Aorta (tissue), 5 donors: Measurements from ENCODE around the gene PTGDR2. TPM values are rescaled to one million over a fixed set of nuclear protein-coding genes. Genes with fewer than 3 reads are reported as not detected.
"Not testable (repeated sequence)": the region's sequence is repeated elsewhere in the genome, so short reads cannot be mapped to it uniquely, and the experiment has no call there.

ENCODE experiments used
- ATAC-seq: fragments of 200-7000 bp; cut with Tn5 transposase; one replicate; pipeline ENCODE4 v1.9.1; 2022; ENCODE audit warnings: moderate library complexity; ENCODE audit not compliant: low FRiP score
- DNase-seq, 2 donors: peaks; one replicate each; pipeline ENCODE4 v3.0.0-alpha.2; 2020
- H3K27ac ChIP-seq, 2 donors: one replicate each; pipeline ENCODE4 v1.5.1; 2013; ENCODE audit warnings: low read length in 2 of 2, mild to moderate bottlenecking in 2 of 2, moderate library complexity in 2 of 2, control low read depth in 1 of 2, inconsistent platforms in 1 of 2, low read depth in 1 of 2
- H3K27me3 ChIP-seq, 2 donors: one replicate each; pipeline ENCODE4 v1.6.1; 2013; ENCODE audit warnings: control low read depth in 1 of 2, low read length in 1 of 2, mild to moderate bottlenecking in 1 of 2, moderate library complexity in 1 of 2; ENCODE audit not compliant: insufficient read depth in 2 of 2, control insufficient read depth in 1 of 2
- H3K36me3 ChIP-seq, 2 donors: one replicate each; pipeline ENCODE4 v1.6.1; 2013; ENCODE audit warnings: control low read depth in 1 of 2, low read length in 1 of 2, mild to moderate bottlenecking in 1 of 2; ENCODE audit not compliant: insufficient read depth in 2 of 2, control insufficient read depth in 1 of 2
- H3K4me1 ChIP-seq, 2 donors: one replicate each; pipeline ENCODE4 v1.6.1; 2013; ENCODE audit warnings: low read length in 2 of 2, control low read depth in 1 of 2, mild to moderate bottlenecking in 1 of 2, moderate library complexity in 1 of 2; ENCODE audit not compliant: insufficient read depth in 2 of 2, control insufficient read depth in 1 of 2
- H3K4me3 ChIP-seq, 2 donors: one replicate each; pipeline ENCODE4 v1.5.1; 2013; ENCODE audit warnings: low read length in 2 of 2, control low read depth in 1 of 2, mild to moderate bottlenecking in 1 of 2
- H3K9me3 ChIP-seq: one replicate; pipeline ENCODE4 v1.6.1; 2013; ENCODE audit warnings: mild to moderate bottlenecking, low read length; ENCODE audit not compliant: control insufficient read depth
- WGBS, 2 donors: extraction: QIAGEN DNeasy Blood & Tissue Kit; methylation state at CpG; one replicate each; pipeline ENCODE4 v1.1.7; 2013; 5-methylcytosine and 5-hydroxymethylcytosine counted together
- intact Hi-C, 2 donors: fragments of 100-400 bp; cut with DNase I; formaldehyde crosslinking; loops; one replicate each; pipeline versions ENCODE4 v1.14.2 to v1.15.0; 2022
- polyA plus RNA-seq, 2 donors: library from polyadenylated mRNA; stranded (reverse); fragments of 200-250 nt; gene quantifications; one replicate each; pipeline ENCODE4 v1.2.3, GENCODE V29; 2013
- total RNA-seq, 2 donors: library from RNA; stranded (reverse); fragmentation: NEBNext Ultra II Directional; extraction: Animal tissue kit (Norgen Biotek cat#: 25700); gene quantifications; one replicate each; pipeline ENCODE4 v1.2.1, GENCODE V29; 2021
- donor health status: healthy with polysubstance abuse.
- donor health status: Bipolar disorder and iron deficiency.
- donor health status: DM: no; HTN: no; CAD: no.
- donor health status: DM: no; HTN: no; CAD: no.
- donor health status: DM: yes; HTN: yes; CAD: no.

PTGDR2 gene
- total and polyA plus RNA-seq, 4 donors: 0.10 to 0.25 (median 0.17) TPM

DNA sequence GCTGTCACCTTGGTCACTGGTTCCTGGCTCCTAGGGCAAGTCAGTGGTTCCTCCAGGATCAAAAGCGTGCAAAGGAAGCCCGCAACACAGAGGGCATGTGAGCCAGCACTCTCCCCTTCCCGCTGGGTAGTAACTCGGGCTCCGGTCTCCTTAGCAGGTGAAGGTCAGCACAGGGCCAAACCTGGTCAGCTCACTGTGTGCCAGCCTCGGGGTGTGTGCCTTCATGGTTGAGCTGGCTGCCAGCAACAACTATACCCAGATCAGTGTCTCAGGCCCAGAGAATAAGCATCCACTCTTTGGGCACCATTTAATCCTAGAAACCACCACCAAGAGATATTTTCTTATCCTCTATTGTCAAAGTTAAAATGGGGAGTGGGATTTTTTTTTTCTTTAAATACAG is 30.0 kb downstream of the PTGDR2 start:
- Histone ChIP-seq H3K27ac (no peak overlapping the region), H3K36me3 (no peaks in the 10 kb centered on the region), H3K27me3 (no peaks in the 10 kb centered on the region), H3K9me3 (no peaks in the 10 kb centered on the region), H3K4me3 (no peak overlapping the region), H3K4me1 (no peaks in the 10 kb centered on the region)
- 64 to 74% methylated on average over 6 of the region's 6 CpGs for WGBS, 2 donors
- DNase-seq (no peak), ATAC-seq (no peak)
- intact Hi-C loops: no loop called here

DNA sequence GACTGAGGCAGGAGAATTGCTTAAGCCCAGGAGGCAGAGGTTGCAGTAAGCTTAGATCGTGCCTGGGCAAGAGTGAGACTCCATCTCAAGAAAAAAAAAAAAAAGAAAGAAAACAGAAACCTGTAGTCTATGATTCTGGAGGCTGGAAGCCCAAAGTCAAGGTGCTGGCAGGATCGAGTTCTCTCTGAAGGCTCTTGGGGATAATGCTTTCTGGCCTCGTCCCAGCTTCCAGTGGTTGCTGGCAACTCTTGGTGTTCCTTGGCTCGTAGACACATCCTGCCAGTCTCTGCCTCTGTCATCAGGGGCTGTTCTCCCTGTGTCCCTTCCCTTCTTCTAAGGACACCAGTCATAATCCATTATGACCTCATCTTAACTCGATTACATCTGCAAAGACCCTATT is 30.6 kb downstream of the PTGDR2 start:
- intact Hi-C loops: no loop called here
- H3K4me3 ChIP-seq: no peak overlapping the region
- no peaks in the 10 kb centered on the region for H3K9me3 ChIP-seq
- no peaks in the 10 kb centered on the region for H3K36me3 ChIP-seq
- H3K4me1 ChIP-seq: no peaks in the 10 kb centered on the region
- WGBS, 2 donors: 74 to 76% methylated on average over 5 of the region's 5 CpGs
- no peak overlapping the region for H3K27ac ChIP-seq
- no peaks in the 10 kb centered on the region for H3K27me3 ChIP-seq
- DNase-seq (no peak), ATAC-seq (no peak)

DNA sequence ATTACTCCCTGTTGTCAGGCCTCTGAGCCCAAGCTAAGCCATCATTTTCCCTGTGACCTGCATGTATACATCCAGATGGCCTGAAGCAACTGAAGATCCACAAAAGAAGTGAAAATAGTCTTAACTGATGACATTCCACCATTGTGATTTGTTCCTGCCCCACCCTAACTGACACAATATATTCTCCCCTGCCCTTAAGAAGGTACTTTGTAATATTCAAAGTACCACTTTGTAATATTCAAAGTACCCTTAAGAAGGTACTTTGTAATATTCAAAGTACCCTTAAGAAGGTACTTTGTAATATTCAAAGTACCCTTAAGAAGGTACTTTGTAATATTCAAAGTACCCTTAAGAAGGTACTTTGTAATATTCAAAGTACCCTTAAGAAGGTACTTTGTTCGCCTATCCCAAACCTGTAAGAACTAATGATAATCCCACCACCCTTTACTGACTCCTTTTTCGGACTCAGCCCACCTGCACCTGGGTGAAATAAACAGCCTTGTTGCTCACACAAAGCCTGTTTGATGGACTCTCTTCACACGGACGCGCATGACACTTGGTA is 31.9 kb downstream of the PTGDR2 start:
- intact Hi-C loops, H3K4me3 ChIP-seq, H3K27ac ChIP-seq, ATAC-seq, H3K27me3 ChIP-seq, H3K4me1 ChIP-seq, DNase-seq, H3K36me3 ChIP-seq, H3K9me3 ChIP-seq: not testable (repeated sequence)
- WGBS, 2 donors: 95% methylated on average over 5 of the region's 5 CpGs

DNA sequence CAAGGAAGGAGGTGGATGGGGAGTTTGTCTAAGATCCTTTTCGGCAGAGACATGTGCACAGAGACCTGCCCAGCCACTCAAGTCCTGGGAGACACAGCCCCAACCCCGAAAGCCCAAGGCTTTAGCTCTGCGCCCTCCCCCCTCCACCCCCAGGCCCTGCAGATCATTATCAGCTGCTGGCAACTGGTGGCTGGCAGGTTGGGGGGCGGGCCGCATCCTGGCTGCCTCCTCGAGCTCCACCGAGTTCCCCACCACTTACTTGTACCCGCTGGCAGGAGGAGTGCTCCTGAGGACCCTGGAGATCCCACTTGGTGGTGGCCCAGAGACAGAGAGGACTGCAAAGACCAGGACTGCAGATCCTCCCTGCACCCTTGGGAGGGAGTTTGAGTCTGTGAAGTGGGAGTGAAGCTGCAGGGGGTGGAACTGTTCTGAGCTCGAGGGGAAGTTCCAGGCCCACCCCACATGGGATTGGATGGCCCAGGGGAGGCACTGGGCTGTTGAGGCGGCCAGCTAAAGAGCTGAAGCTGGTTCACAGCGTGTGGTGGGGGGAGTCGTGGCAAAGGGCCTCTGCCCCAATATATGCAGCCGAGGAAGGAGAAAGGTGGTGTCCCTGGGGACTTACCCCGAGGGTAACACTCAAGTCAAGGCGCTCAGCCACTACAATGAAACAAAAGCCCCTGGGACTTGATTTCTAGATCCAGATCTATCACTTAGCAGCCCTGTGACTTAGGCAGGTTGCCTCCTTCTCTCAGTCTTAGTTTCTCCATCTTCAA is 33.7 kb downstream of the PTGDR2 start:
- Histone ChIP-seq H3K36me3 (no peaks in the 10 kb centered on the region), H3K4me3 (no peak overlapping the region), H3K27me3 (no peaks in the 10 kb centered on the region), H3K27ac (no peak overlapping the region), H3K9me3 (peaks cover 3% of the 10 kb centered on the region), H3K4me1 (no peaks in the 10 kb centered on the region)
- intact Hi-C loops: no loop called here
- no peak for DNase-seq
- 47 to 48% methylated on average over 15 of the region's 15 CpGs for WGBS, 2 donors
- ATAC-seq: no peak

DNA sequence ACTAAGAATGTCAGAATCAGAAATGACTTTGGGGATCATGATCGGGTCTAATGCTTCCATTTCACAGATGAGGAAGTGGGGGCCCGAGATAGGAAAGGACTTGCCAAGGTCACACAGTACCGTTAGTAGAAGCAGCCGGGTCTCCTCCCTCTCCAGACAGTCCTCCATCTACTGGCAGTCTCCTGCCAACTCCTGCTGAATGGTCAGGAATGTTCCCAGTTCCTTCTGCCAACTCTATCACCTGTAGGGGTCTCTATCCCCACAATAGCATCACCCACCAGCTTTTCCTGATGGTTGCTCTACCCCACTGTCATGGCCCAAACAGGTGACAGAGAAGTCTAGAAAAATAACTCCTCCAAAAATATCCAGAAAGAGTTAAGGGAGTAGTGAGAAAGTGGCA is 37.7 kb downstream of the PTGDR2 start:
- Histone ChIP-seq H3K4me1 (no peaks in the 10 kb centered on the region), H3K27me3 (no peaks in the 10 kb centered on the region), H3K36me3 (no peaks in the 10 kb centered on the region), H3K27ac (no peak overlapping the region), H3K9me3 (peaks cover 7% of the 10 kb centered on the region), H3K4me3 (no peak overlapping the region)
- ATAC-seq: no peak
- WGBS, 2 donors: 60 to 70% methylated on average over 4 of the region's 4 CpGs
- intact Hi-C loops: no loop called here
- no peak for DNase-seq

DNA sequence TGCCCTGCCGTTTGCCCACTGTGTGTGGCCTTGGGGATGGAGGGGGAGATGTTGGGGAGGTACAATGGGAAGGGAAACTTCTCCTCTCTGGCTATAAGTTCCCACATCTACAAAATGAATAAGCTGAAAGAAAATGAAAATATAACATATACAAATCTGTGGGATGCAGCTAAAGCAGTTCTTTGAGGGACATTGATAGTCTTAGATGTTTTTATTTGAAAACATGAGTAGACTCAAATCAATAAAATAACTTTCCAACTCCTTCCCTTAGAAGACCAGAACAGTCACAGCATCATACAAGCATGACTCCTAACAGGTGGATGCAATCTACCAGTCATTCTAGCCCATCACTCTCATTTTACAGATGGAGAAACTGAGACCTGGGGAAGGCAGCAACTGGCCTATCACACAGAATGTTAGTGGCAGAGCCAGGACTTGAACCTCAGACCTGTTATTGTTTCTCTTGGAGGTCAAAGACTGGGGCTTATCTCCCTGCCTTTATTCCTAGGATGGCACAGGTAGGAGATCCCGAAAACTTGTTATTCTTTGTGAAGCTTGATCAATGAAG is 39.1 kb downstream of the PTGDR2 start:
- WGBS, 2 donors: 95 to 100% methylated on average over 2 of the region's 2 CpGs
- no peaks in the 10 kb centered on the region for H3K27me3 ChIP-seq
- peaks cover 7% of the 10 kb centered on the region for H3K9me3 ChIP-seq
- no peak overlapping the region for H3K27ac ChIP-seq
- H3K4me1 ChIP-seq: no peaks in the 10 kb centered on the region
- intact Hi-C loops: no loop called here
- no peaks in the 10 kb centered on the region for H3K36me3 ChIP-seq
- DNase-seq (no peak), ATAC-seq (no peak)
- no peak overlapping the region for H3K4me3 ChIP-seq

DNA sequence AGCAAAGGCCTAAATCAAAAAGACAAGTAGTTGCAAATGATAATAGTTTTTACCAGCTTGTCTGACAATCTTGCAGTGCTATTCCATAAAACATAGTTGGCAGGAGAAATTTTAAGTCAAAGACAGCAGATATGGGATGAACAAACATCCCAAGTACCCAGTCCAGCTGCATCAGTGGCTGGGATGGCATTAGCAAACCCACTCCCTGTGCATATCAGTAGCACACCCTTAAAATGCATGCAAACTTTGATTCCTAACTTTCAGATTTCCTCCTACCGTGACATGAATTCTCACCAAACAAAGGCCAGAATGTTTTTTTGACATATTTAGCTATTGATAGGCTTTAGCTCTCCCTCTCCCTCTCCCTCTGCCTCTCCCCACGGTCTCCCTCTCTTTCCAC is 41.6 kb downstream of the PTGDR2 start:
- intact Hi-C loops: no loop called here
- Histone ChIP-seq H3K4me3 (no peak overlapping the region), H3K27ac (no peak overlapping the region), H3K9me3 (peaks cover 7% of the 10 kb centered on the region), H3K36me3 (no peaks in the 10 kb centered on the region), H3K27me3 (no peaks in the 10 kb centered on the region), H3K4me1 (no peaks in the 10 kb centered on the region)
- DNase-seq (no peak), ATAC-seq (no peak)
- 83 to 85% methylated on average over 1 to 2 of the region's 2 CpGs for WGBS, 2 donors

DNA sequence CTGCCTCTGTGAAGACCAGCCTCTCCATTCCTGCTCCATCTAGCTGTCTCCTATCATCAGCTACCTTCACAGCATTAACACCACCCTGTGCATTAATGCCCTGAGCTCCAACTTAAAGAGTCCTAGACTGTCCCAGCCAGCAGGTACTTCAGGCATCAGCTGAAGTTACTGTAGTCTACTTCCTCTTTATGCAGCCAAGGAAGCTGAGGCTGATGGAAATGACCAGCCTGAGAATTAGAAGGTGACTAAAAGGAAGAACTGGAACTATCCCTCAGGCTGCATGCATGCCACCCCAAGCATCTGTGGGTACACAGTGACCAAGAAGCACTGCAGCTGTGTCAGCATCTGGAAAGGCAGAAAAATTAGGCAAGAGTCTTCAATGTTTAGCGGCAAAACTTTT is 42.4 kb downstream of the PTGDR2 start:
- H3K27me3 ChIP-seq: no peaks in the 10 kb centered on the region
- intact Hi-C loops: no loop called here
- ATAC-seq (no peak), DNase-seq (no peak)
- 87 to 92% methylated on average over 1 of the region's 1 CpG for WGBS, 2 donors
- no peak overlapping the region for H3K27ac ChIP-seq
- no peaks in the 10 kb centered on the region for H3K36me3 ChIP-seq
- no peaks in the 10 kb centered on the region for H3K4me1 ChIP-seq
- peaks cover 7% of the 10 kb centered on the region for H3K9me3 ChIP-seq
- no peak overlapping the region for H3K4me3 ChIP-seq

DNA sequence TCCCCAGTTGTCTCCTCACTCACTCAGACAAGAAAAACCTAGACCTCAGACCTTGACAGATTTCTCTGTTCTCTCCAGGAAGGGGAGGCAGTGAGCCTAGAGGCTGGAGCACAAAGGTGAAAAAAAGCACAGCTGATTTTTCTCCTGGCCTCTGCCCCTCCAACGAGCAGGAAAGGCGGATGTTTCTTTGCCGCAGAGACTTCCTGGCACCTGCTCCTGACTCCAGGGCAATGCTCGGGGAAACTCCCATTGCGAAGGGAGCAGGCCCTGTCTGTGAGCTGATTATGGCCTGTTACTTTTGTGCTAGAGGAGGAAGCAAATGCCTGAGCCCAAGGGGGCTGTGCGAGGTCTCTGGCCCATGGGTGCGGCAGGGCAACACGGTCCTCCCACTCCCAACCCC is 45.2 kb downstream of the PTGDR2 start:
- Histone ChIP-seq H3K9me3 (no peaks in the 10 kb centered on the region), H3K4me1 (no peaks in the 10 kb centered on the region), H3K27ac (no peak overlapping the region), H3K4me3 (no peak overlapping the region), H3K36me3 (no peaks in the 10 kb centered on the region), H3K27me3 (no peaks in the 10 kb centered on the region)
- no peak for ATAC-seq
- no peak for DNase-seq
- WGBS, 2 donors: 64 to 70% methylated on average over 8 of the region's 8 CpGs
- intact Hi-C loops: no loop called here
